Measurements from ENCODE around the gene RPP40.

Gene RPP40

GRCh38 chr6:4983322-4983721, 20.5 kb downstream of the RPP40 start:
- no peak for TF ChIP-seq CTCF (IDR thresholded peaks at IDR 0.05; ENCODE audit: control insufficient read depth, insufficient read depth, low read depth, low read length, missing control alignments)
- no peak for DNase-seq (ENCODE audit: low read depth)
- H3K4me3 ChIP-seq (ENCODE audit: control insufficient read depth, low read depth, low read length), result no peak overlapping the region

- DNase-seq (ENCODE audit: low read depth), result no peak
- no peak overlapping the region for H3K4me3 ChIP-seq (ENCODE audit: control insufficient read depth, low read depth, low read length)
- TF ChIP-seq CTCF (IDR thresholded peaks at IDR 0.05; ENCODE audit: control insufficient read depth, insufficient read depth, low read depth, low read length, missing control alignments), result no peak
Observed at GRCh38 chr6:4981761-4982160, 22.1 kb downstream of the RPP40 start.

GRCh38 chr6:4979426-4979825, 24.4 kb downstream of the RPP40 start:
- no peak overlapping the region for H3K4me3 ChIP-seq (ENCODE audit: control insufficient read depth, low read depth, low read length)
- no peak for TF ChIP-seq CTCF (IDR thresholded peaks at IDR 0.05; ENCODE audit: control insufficient read depth, insufficient read depth, low read depth, low read length, missing control alignments)

GRCh38 chr6:4977468-4977867, 26.4 kb downstream of the RPP40 start:
- no peak for TF ChIP-seq CTCF (IDR thresholded peaks at IDR 0.05; ENCODE audit: control insufficient read depth, insufficient read depth, low read depth, low read length, missing control alignments)
- no peak for DNase-seq (ENCODE audit: low read depth)

More at GRCh38 chr6:4979426-4979825, 24.4 kb downstream of the RPP40 start:
- DNase-seq (ENCODE audit: low read depth), result no peak

GRCh38 chr6:4975506-4975905, 28.3 kb downstream of the RPP40 start:
- DNase-seq (ENCODE audit: low read depth), result no peak
- no peak for TF ChIP-seq CTCF (IDR thresholded peaks at IDR 0.05; ENCODE audit: control insufficient read depth, insufficient read depth, low read depth, low read length, missing control alignments)
- no peak overlapping the region for H3K4me3 ChIP-seq (ENCODE audit: control insufficient read depth, low read depth, low read length)

More at GRCh38 chr6:4977468-4977867, 26.4 kb downstream of the RPP40 start:
- no peak overlapping the region for H3K4me3 ChIP-seq (ENCODE audit: control insufficient read depth, low read depth, low read length)

- DNase-seq (ENCODE audit: low read depth), result no peak
- no peak for TF ChIP-seq CTCF (IDR thresholded peaks at IDR 0.05; ENCODE audit: control insufficient read depth, insufficient read depth, low read depth, low read length, missing control alignments)
- H3K4me3 ChIP-seq (ENCODE audit: control insufficient read depth, low read depth, low read length), result no peak overlapping the region
Observed at GRCh38 chr6:4974962-4975361, 28.9 kb downstream of the RPP40 start.

All from AG09309 (cell line).